Body of pancreas (tissue), 4 donors: Measurements from ENCODE around the gene PRDM16. TPM values are rescaled to one million over a fixed set of nuclear protein-coding genes. Genes with fewer than 3 reads are reported as not detected.

Source experiments
- ATAC-seq: fragments of 150-250 bp; one replicate; pipeline ENCODE4 v1.9.1; 2016
- DNase-seq, 4 donors: peaks; one replicate each; pipeline ENCODE4 v3.0.0-alpha.2; 2019
- H3K27ac ChIP-seq, 4 donors: fragments of 200-600 bp; sonication (generic); 1 replicate in 3 of 4; 2 replicates in 1 of 4; pipeline versions ENCODE4 v1.5.1 to v1.6.1; 2016 to 2019; ENCODE audit warnings: mild to moderate bottlenecking in 1 of 4, mixed read lengths in 1 of 4, moderate library complexity in 1 of 4
- H3K27me3 ChIP-seq, 2 donors: fragments of 200-600 bp; sonication (generic); one replicate each; pipeline ENCODE4 v1.6.0; 2016; ENCODE audit warnings: mild to moderate bottlenecking in 1 of 2
- H3K36me3 ChIP-seq, 2 donors: fragments of 200-600 bp; sonication (generic); replicated peaks in 1 of 2; 2 replicates each; pipeline ENCODE4 v1.5.1; 2016; ENCODE audit warnings: low read depth in 2 of 2; ENCODE audit not compliant: insufficient read depth in 1 of 2
- H3K4me1 ChIP-seq: fragments of 200-600 bp; sonication (generic); one replicate; pipeline ENCODE4 v1.6.0; 2016
- H3K4me3 ChIP-seq, 2 donors: fragments of 200-600 bp; sonication (generic); 1 replicate in 1 of 2; 2 replicates in 1 of 2; pipeline ENCODE4 v1.5.1; 2016 to 2019
- H3K9me3 ChIP-seq, 3 donors: fragments of 200-600 bp; sonication (generic); 1 replicate in 2 of 3; 2 replicates in 1 of 3; pipeline ENCODE4 v1.5.1; 2016
- CTCF ChIP-seq, 7 experiments: fragments of 450-650 bp in 4 of 7; fragments of 200-600 bp in 3 of 7; sonication (generic) in 3 of 7; IDR thresholded peaks; one replicate each; pipeline ENCODE4 v1.5.1; 2016 to 2019; ENCODE audit warnings: antibody characterized with exemption in 7 of 7
- POLR2A ChIP-seq, 3 donors: fragments of 450-650 bp; IDR thresholded peaks; one replicate each; pipeline ENCODE4 v1.6.1; 2016; ENCODE audit warnings: antibody characterized with exemption in 3 of 3, mild to moderate bottlenecking in 2 of 3
- WGBS, 2 donors: methylation state at CpG; one replicate each; pipeline ENCODE4 v1.1.5; 2017; 5-methylcytosine and 5-hydroxymethylcytosine counted together
- intact Hi-C: fragments of 100-400 bp; cut with DNase I; formaldehyde crosslinking; loops from one replicate; pipeline ENCODE4 v1.15.1; 2023
- total RNA-seq, 2 donors: library from RNA; depleted of rRNA; stranded (reverse); fragments of >200 nt; gene quantifications; one replicate each; pipeline ENCODE4 v1.1.0, GENCODE V29; 2016

Gene PRDM16
- total RNA-seq, 2 donors from 2014 or later = 15.2 to 16.6 TPM

GRCh38 chr1:3080053-3080955, 11.3 kb downstream of the PRDM16 start:
- Histone ChIP-seq H3K4me1 (peaks cover 53% of the 10 kb centered on the region), H3K9me3 (no peaks in the 10 kb centered on the region), H3K27me3 (no peaks in the 10 kb centered on the region), H3K27ac (peak overlapping the region in 3 of 4 donors; percentile 15 to 77 (median 60)), H3K4me3 (no peak overlapping the region), H3K36me3 (no peaks in the 10 kb centered on the region)
- DNase-seq = no peak
- intact Hi-C loops = no loop called here
- no peak for ATAC-seq
- 58 to 74% methylated on average over 34 to 41 of the region's 41 CpGs for WGBS, 2 donors
- no peak for TF ChIP-seq CTCF (IDR thresholded peaks at IDR 0.05)
- no peak for TF ChIP-seq POLR2A (IDR thresholded peaks at IDR 0.05)

- H3K27ac ChIP-seq = no peak overlapping the region
- H3K4me1 ChIP-seq = peaks cover 52% of the 10 kb centered on the region
- no peak overlapping the region for H3K4me3 ChIP-seq
- intact Hi-C loops = no loop called here
- no peaks in the 10 kb centered on the region for H3K36me3 ChIP-seq
- H3K27me3 ChIP-seq = no peaks in the 10 kb centered on the region
- DNase-seq (no peak), ATAC-seq (no peak)
- no peak for TF ChIP-seq POLR2A (IDR thresholded peaks at IDR 0.05)
- TF ChIP-seq CTCF (IDR thresholded peaks at IDR 0.05) = no peak
- WGBS, 2 donors = 92% methylated on average over 19 to 23 of the region's 23 CpGs
- H3K9me3 ChIP-seq = no peaks in the 10 kb centered on the region
Observed at GRCh38 chr1:3081171-3081683, 12.2 kb downstream of the PRDM16 start.

GRCh38 chr1:3082051-3082450, 13.0 kb downstream of the PRDM16 start:
- DNase-seq = no peak

GRCh38 chr1:3082571-3083516, 13.8 kb downstream of the PRDM16 start:
- no peaks in the 10 kb centered on the region for H3K27me3 ChIP-seq
- WGBS, 2 donors = 85 to 92% methylated on average over 17 to 35 of the region's 42 CpGs
- no peaks in the 10 kb centered on the region for H3K36me3 ChIP-seq
- H3K4me1 ChIP-seq = peaks cover 39% of the 10 kb centered on the region
- TF ChIP-seq POLR2A (IDR thresholded peaks at IDR 0.05) (no peak), CTCF (IDR thresholded peaks at IDR 0.05) (no peak)
- no peaks in the 10 kb centered on the region for H3K9me3 ChIP-seq
- no peak overlapping the region for H3K4me3 ChIP-seq
- intact Hi-C loops = no loop called here
- DNase-seq (no peak), ATAC-seq (no peak)
- H3K27ac ChIP-seq = no peak overlapping the region

More at GRCh38 chr1:3082051-3082450, 13.0 kb downstream of the PRDM16 start:
- no peaks in the 10 kb centered on the region for H3K36me3 ChIP-seq
- H3K4me3 ChIP-seq = no peak overlapping the region
- H3K4me1 ChIP-seq = peaks cover 46% of the 10 kb centered on the region
- no peak for TF ChIP-seq CTCF (IDR thresholded peaks at IDR 0.05)
- no peak for TF ChIP-seq POLR2A (IDR thresholded peaks at IDR 0.05)
- ATAC-seq = no peak
- 69% methylated on average over 6 of the region's 8 CpGs; no CpG with 5 or more reads in 1 of the 2 donors for WGBS, 2 donors
- no peaks in the 10 kb centered on the region for H3K27me3 ChIP-seq
- no peak overlapping the region for H3K27ac ChIP-seq
- intact Hi-C loops = no loop called here
- no peaks in the 10 kb centered on the region for H3K9me3 ChIP-seq
